PC-9 (cell line): ENCODE results near the gene CHST11. TPM values are rescaled to one million over a fixed set of nuclear protein-coding genes. Genes with fewer than 3 reads are reported as not detected.
"Not testable (repeated sequence)": the region's sequence is repeated elsewhere in the genome, so short reads cannot be mapped to it uniquely, and the experiment has no call there.

Source experiments
- BruUV-seq: library from RNA; stranded (reverse); fragments of 400-500 nt; replicated peaks from 2 replicates; lab custom pipeline; 2021; lab: Mats Ljungman, UMichigan
- CTCF ChIA-PET: fragments of 300-600 bp; sonication (Branson Sonifier 250); formaldehyde crosslinking; loops from one replicate; lab custom pipeline; 2022; ENCODE audit warnings: antibody characterized with exemption; lab: Charles Lee
- POLR2A ChIA-PET: fragments of 300-600 bp; sonication (Branson Sonifier 250); formaldehyde crosslinking; loops from one replicate; lab custom pipeline; 2022; ENCODE audit warnings: antibody characterized with exemption; ENCODE audit not compliant: unreplicated experiment; lab: Charles Lee
- DNase-seq, 2 experiments: peaks; one replicate each; pipeline versions ENCODE4 v3.0.0 to v3.0.0-alpha.2; 2015 to 2022; ENCODE audit warnings: mixed read lengths in 1 of 2
- H2AFZ ChIP-seq: fragments of 200-600 bp; sonication (generic); 2 replicates; pipeline ENCODE4 v1.8.1; 2017; ENCODE audit warnings: antibody characterized with exemption
- H3F3A ChIP-seq: fragments of 200-600 bp; sonication (generic); 2 replicates; pipeline ENCODE4 v1.8.1; 2017; ENCODE audit warnings: antibody characterized with exemption, mild to moderate bottlenecking, low read depth; ENCODE audit not compliant: insufficient read depth
- H3K27ac ChIP-seq: fragments of 200-600 bp; sonication (generic); 2 replicates; pipeline ENCODE4 v1.6.1; 2016; ENCODE audit warnings: mixed run types
- H3K27me3 ChIP-seq: fragments of 200-600 bp; sonication (generic); 2 replicates; pipeline ENCODE4 v1.6.1; 2016; ENCODE audit warnings: low read depth, mixed run types; ENCODE audit not compliant: insufficient read depth
- H3K36me3 ChIP-seq: fragments of 200-600 bp; sonication (generic); 2 replicates; pipeline ENCODE4 v1.6.1; 2016; ENCODE audit warnings: low read depth, mixed run types
- H3K4me1 ChIP-seq: fragments of 200-600 bp; sonication (generic); replicated peaks from 2 replicates; pipeline ENCODE4 v1.6.1; 2016; ENCODE audit warnings: mixed run types; ENCODE audit not compliant: insufficient read depth
- H3K4me2 ChIP-seq: fragments of 200-600 bp; sonication (generic); 2 replicates; pipeline ENCODE4 v1.6.1; 2017; ENCODE audit warnings: mixed run types
- H3K4me3 ChIP-seq: fragments of 200-600 bp; sonication (generic); 2 replicates; pipeline ENCODE4 v1.6.1; 2016; ENCODE audit warnings: mixed run types
- H3K79me2 ChIP-seq: fragments of 200-600 bp; sonication (generic); 2 replicates; pipeline ENCODE4 v1.6.1; 2017; ENCODE audit warnings: low read depth, mixed run types
- H3K9me2 ChIP-seq: fragments of 200-600 bp; sonication (generic); 2 replicates; pipeline ENCODE4 v1.8.1; 2017; ENCODE audit warnings: mild to moderate bottlenecking; ENCODE audit not compliant: insufficient read depth
- H3K9me3 ChIP-seq: fragments of 200-600 bp; sonication (generic); 2 replicates; pipeline ENCODE4 v1.8.1; 2016; ENCODE audit warnings: low read depth; ENCODE audit not compliant: insufficient read depth
- H4K20me1 ChIP-seq: fragments of 200-600 bp; sonication (generic); 2 replicates; pipeline ENCODE4 v1.8.1; 2017; ENCODE audit not compliant: insufficient read depth
- EZH2 ChIP-seq: fragments of 200-600 bp; sonication (generic); IDR thresholded peaks from 2 replicates; pipeline ENCODE4 v1.8.0; 2017; ENCODE audit warnings: antibody characterized with exemption, low read depth
- intact Hi-C: fragments of 100-400 bp; cut with micrococcal nuclease; formaldehyde crosslinking; loops from one replicate; pipeline ENCODE4 v1.10.0; 2022; ENCODE audit not compliant: unreplicated experiment
- total RNA-seq: library from RNA; stranded (reverse); gene quantifications from 2 replicates; pipeline ENCODE4 v1.2.3, GENCODE V29; 2021
- TF ChIP-seq, protein P1 (sequence below): fragments of 200-600 bp; sonication (generic); conservative IDR thresholded peaks from 2 replicates; pipeline ENCODE4 v1.6.1; 2017; ENCODE audit warnings: mixed run types, antibody characterized with exemption, mild to moderate bottlenecking, moderate library complexity

CHST11 gene
- total RNA-seq, 1 experiment from 2014 or later: 39.9 TPM

DNA sequence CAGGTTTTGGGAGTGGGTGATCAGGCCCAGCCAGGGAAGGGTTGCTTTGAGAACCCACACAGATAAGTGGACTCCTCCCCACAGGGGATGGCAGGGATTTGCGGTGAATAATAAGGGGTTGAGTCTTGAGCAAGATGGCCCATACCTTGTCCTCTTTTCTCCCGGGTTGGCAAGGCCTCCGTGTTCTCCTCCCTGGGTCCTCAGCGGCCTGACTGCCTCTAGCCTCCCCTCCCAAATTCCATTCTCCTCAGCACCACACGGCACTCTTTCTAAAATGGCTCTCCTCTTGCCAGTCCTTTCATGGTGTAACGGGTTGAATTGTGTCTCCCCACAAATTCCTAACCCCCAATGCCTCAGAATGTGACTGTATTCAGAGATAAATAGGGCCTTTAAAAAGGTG, 70.0 kb downstream of the CHST11 start:
- Histone ChIP-seq H3K27ac (no peak overlapping the region), H3K36me3 (peaks cover 8% of the 10 kb centered on the region; the same call in 1 of the 2 replicates), H3K9me2 (no peaks in the 10 kb centered on the region), H3K4me1 (peaks cover 3% of the 10 kb centered on the region; the same call in 1 of the 2 replicates), H3K4me2 (no peak overlapping the region), H3F3A (peaks cover 18% of the 10 kb centered on the region), H3K4me3 (no peak overlapping the region), H4K20me1 (peaks cover 5% of the 10 kb centered on the region; the same call in 1 of the 2 replicates), H3K27me3 (no peaks in the 10 kb centered on the region), H3K9me3 (no peaks in the 10 kb centered on the region), H2AFZ (no peak overlapping the region), H3K79me2 (peaks cover 100% of the 10 kb centered on the region)
- ChIA-PET POLR2A (no interaction called here), CTCF (no interaction called here)
- intact Hi-C loops: no loop called here
- BruUV-seq: no TSS peak
- no peak for TF ChIP-seq EZH2
- TF ChIP-seq, protein P1, sequence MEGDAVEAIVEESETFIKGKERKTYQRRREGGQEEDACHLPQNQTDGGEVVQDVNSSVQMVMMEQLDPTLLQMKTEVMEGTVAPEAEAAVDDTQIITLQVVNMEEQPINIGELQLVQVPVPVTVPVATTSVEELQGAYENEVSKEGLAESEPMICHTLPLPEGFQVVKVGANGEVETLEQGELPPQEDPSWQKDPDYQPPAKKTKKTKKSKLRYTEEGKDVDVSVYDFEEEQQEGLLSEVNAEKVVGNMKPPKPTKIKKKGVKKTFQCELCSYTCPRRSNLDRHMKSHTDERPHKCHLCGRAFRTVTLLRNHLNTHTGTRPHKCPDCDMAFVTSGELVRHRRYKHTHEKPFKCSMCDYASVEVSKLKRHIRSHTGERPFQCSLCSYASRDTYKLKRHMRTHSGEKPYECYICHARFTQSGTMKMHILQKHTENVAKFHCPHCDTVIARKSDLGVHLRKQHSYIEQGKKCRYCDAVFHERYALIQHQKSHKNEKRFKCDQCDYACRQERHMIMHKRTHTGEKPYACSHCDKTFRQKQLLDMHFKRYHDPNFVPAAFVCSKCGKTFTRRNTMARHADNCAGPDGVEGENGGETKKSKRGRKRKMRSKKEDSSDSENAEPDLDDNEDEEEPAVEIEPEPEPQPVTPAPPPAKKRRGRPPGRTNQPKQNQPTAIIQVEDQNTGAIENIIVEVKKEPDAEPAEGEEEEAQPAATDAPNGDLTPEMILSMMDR: no peak
- no peak for DNase-seq

- H3K9me2 ChIP-seq, CTCF ChIA-PET, intact Hi-C loops, H3K4me2 ChIP-seq, BruUV-seq, H4K20me1 ChIP-seq, H3K4me3 ChIP-seq, POLR2A ChIA-PET, H3K27ac ChIP-seq, H3K4me1 ChIP-seq, H3K27me3 ChIP-seq, H2AFZ ChIP-seq, H3K36me3 ChIP-seq, H3K9me3 ChIP-seq, DNase-seq: not testable (repeated sequence)
- H3F3A ChIP-seq: peaks cover 15% of the 10 kb centered on the region
- H3K79me2 ChIP-seq: peaks cover 100% of the 10 kb centered on the region
These were observed 70.9 kb downstream of the CHST11 start for GRCh38 chr12:104527653-104528052.

DNA sequence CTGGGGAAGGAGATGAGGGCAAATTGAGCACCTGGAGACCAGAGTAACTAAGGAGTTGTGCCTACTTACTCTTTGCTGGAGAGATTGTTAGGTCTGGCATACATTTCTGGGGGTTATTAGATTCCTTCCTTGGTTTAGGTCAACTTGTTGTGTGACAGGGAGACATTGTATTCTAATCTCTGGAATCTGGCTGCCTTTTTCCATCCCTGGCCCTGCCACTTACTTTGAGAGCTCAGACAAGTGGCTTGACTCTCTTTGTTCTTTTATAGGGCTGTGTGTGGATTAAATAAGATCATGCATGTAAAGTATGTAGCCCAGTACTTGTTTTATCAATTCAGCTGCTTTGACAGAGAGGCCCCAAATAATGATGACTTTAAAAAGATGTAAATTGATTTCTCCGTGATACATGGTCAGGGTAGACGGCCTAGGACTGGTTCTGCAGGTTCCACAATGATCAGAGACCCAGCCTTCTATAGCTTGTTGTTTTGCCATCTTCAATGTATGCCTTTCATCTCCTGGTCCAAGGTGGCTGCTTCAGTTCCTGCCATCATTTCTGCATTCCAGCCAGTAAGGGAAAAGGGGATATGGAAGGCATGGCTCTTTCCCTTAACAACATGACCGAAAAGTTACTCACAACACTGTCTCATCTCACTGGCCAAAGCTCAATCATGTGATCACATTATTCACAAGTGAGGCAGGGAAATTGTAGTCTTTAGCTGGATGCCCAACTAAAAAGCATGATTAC, 72.6 kb downstream of the CHST11 start:
- Histone ChIP-seq H3K4me3 (no peak overlapping the region), H3K27me3 (no peaks in the 10 kb centered on the region), H3K27ac (no peak overlapping the region), H3F3A (peaks cover 11% of the 10 kb centered on the region; the same call in 1 of the 2 replicates), H4K20me1 (peaks cover 5% of the 10 kb centered on the region; the same call in 1 of the 2 replicates), H3K79me2 (peaks cover 100% of the 10 kb centered on the region), H3K4me2 (no peak overlapping the region), H2AFZ (no peak overlapping the region), H3K9me2 (no peaks in the 10 kb centered on the region), H3K36me3 (peaks cover 8% of the 10 kb centered on the region; the same call in 1 of the 2 replicates), H3K9me3 (no peaks in the 10 kb centered on the region), H3K4me1 (no peaks in the 10 kb centered on the region; the same call in 1 of the 2 replicates)
- intact Hi-C loops: no loop called here
- no TSS peak for BruUV-seq
- CTCF ChIA-PET: interaction anchor here (0.6 kb wide), 1 partner anchor 87 kb away, joined by 7 read pairs; no protein-coding TSS in a partner anchor
- DNase-seq: no peak
- TF ChIP-seq EZH2: no peak
- TF ChIP-seq, protein P1: no peak
- POLR2A ChIA-PET: no interaction called here
